Measurements from ENCODE around the gene ZNF516.

Gene ZNF516

GRCh38 chr18:76449111-76449453, 46.0 kb downstream of the ZNF516 start:
- H3K4me3 ChIP-seq (ENCODE audit: low read length) = no peak overlapping the region
- no peak for DNase-seq (ENCODE audit: low read depth)
- TF ChIP-seq CTCF (conservative IDR thresholded peaks at IDR 0.05; ENCODE audit: low read length) = no peak

GRCh38 chr18:76448256-76449110, 46.6 kb downstream of the ZNF516 start:
- TF ChIP-seq CTCF (conservative IDR thresholded peaks at IDR 0.05; ENCODE audit: low read length) = no peak
- H3K4me3 ChIP-seq (ENCODE audit: low read length) = no peak overlapping the region
- no peak for DNase-seq (ENCODE audit: low read depth)

GRCh38 chr18:76447258-76447890, 47.7 kb downstream of the ZNF516 start:
- peak overlapping the region; percentile 25; the same call in 1 of the 2 replicates for H3K4me3 ChIP-seq (ENCODE audit: low read length)
- TF ChIP-seq CTCF (conservative IDR thresholded peaks at IDR 0.05; ENCODE audit: low read length) = no peak
- DNase-seq (ENCODE audit: low read depth) = peak; percentile 74

GRCh38 chr18:76446321-76447257, 48.5 kb downstream of the ZNF516 start:
- peak overlapping the region; percentile 12; the same call in 1 of the 2 replicates for H3K4me3 ChIP-seq (ENCODE audit: low read length)
- DNase-seq (ENCODE audit: low read depth) = no peak
- no peak for TF ChIP-seq CTCF (conservative IDR thresholded peaks at IDR 0.05; ENCODE audit: low read length)

GRCh38 chr18:76445741-76446232, 49.3 kb downstream of the ZNF516 start:
- no peak for DNase-seq (ENCODE audit: low read depth)
- H3K4me3 ChIP-seq (ENCODE audit: low read length) = peak overlapping the region; percentile 0; the same call in 1 of the 2 replicates
- TF ChIP-seq CTCF (conservative IDR thresholded peaks at IDR 0.05; ENCODE audit: low read length) = no peak

- H3K4me3 ChIP-seq (ENCODE audit: low read length) = no peak overlapping the region
- TF ChIP-seq CTCF (conservative IDR thresholded peaks at IDR 0.05; ENCODE audit: low read length) = no peak
- peak; percentile 88 for DNase-seq (ENCODE audit: low read depth)
Observed at GRCh38 chr18:76445275-76445674, 49.8 kb downstream of the ZNF516 start.
